D721Med (cell line): ENCODE data around the gene FBXO42.
A peak's percentile ranks its signal among the peaks of the same experiment; 100 is the strongest.

ENCODE experiments used
- DNase-seq: peaks from one replicate; pipeline ENCODE4 v3.0.0; 2011; ENCODE audit warnings: low spot score; ENCODE audit not compliant: insufficient read length
- FAIRE-seq: peaks from 2 replicates; lab custom pipeline; 2011; peaks lifted over from hg19 to GRCh38; lab: Jason Lieb, UNC
- TF ChIP-seq, protein P1 (sequence below): IDR thresholded peaks from 2 replicates; pipeline ENCODE4 v1.5.1; 2012; ENCODE audit warnings: mild to moderate bottlenecking, control low read depth; ENCODE audit not compliant: insufficient read depth; ENCODE audit errors: missing control alignments

Gene FBXO42

DNA sequence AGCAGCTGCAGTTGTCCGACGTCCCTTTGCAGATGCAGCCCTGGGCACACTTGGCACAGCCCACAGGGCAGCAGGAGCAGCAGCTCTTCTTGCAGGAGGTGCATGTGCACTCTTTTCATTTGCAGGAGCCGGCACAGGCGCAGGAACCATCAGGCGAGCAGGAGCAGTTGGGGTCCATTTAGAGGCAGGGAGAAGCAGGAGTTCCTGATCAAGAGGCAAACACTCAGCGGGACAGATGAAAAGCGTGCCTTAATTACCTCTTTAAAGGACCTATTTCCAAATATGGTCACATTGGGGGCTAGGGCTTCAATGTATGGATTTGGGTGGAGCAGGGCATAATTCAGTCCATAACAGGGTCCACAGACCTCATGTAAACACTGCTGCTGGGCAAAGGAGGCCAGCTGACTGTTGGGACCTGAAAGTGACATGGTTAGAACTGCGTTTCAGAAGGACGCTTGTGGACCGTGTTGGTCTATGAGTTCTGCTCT, 111.0 kb downstream of the FBXO42 start:
- DNase-seq (no peak), FAIRE-seq (no peak)
- TF ChIP-seq, protein P1, sequence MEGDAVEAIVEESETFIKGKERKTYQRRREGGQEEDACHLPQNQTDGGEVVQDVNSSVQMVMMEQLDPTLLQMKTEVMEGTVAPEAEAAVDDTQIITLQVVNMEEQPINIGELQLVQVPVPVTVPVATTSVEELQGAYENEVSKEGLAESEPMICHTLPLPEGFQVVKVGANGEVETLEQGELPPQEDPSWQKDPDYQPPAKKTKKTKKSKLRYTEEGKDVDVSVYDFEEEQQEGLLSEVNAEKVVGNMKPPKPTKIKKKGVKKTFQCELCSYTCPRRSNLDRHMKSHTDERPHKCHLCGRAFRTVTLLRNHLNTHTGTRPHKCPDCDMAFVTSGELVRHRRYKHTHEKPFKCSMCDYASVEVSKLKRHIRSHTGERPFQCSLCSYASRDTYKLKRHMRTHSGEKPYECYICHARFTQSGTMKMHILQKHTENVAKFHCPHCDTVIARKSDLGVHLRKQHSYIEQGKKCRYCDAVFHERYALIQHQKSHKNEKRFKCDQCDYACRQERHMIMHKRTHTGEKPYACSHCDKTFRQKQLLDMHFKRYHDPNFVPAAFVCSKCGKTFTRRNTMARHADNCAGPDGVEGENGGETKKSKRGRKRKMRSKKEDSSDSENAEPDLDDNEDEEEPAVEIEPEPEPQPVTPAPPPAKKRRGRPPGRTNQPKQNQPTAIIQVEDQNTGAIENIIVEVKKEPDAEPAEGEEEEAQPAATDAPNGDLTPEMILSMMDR, result no peak

DNA sequence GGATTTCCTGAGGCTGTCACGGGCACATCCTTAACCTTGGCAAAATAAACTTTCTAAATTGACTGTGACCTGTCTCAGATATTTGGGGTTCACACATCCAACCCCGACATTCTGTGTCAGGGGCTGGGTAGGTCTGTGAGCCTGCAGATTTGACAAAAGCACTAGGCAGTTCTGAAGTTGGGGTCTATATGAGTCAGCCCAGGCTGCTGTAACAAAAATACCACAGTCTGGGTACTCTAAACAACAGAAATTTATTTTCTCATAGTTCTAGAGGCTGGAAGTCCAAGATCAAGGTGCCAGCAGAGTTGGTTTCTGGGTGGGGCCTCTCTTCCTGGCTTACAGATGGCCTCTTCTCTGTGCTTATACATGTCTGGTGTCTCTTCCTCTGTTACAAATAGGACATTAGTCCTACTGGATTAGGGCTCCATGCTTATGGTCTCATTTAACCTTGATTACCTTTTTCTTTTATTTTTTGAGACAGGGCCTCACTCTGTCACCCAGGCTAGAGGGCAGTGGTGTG, 112.2 kb downstream of the FBXO42 start:
- TF ChIP-seq, protein P1, result no peak
- FAIRE-seq, result no peak

DNA sequence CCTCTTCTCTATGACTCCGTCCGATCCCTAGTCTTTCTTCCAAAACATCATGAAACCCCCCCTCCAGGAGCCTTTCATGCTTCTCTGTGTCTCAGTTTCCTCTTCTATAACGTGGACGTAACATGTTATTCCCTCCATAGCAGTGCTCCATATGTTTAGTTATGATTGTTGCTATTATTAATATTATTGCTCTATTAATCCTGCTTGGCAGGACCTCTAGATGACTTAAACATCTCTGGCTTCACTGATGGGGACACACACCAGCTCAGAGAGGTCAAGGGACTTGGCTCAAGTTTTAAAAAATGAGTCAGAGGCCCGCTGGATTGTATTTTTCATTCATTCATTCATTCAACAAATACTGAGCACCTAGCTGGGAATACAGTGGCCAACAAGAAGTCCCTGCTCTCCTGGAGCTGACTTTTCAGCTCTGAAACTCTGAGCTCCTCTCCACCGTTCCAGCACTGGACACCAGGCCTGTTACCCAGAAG, 114.9 kb downstream of the FBXO42 start:
- DNase-seq, result no peak
- TF ChIP-seq, protein P1, result no peak
- FAIRE-seq, result no peak

More for the DNA sequence above, 112.2 kb downstream of the FBXO42 start:
- no peak for DNase-seq

DNA sequence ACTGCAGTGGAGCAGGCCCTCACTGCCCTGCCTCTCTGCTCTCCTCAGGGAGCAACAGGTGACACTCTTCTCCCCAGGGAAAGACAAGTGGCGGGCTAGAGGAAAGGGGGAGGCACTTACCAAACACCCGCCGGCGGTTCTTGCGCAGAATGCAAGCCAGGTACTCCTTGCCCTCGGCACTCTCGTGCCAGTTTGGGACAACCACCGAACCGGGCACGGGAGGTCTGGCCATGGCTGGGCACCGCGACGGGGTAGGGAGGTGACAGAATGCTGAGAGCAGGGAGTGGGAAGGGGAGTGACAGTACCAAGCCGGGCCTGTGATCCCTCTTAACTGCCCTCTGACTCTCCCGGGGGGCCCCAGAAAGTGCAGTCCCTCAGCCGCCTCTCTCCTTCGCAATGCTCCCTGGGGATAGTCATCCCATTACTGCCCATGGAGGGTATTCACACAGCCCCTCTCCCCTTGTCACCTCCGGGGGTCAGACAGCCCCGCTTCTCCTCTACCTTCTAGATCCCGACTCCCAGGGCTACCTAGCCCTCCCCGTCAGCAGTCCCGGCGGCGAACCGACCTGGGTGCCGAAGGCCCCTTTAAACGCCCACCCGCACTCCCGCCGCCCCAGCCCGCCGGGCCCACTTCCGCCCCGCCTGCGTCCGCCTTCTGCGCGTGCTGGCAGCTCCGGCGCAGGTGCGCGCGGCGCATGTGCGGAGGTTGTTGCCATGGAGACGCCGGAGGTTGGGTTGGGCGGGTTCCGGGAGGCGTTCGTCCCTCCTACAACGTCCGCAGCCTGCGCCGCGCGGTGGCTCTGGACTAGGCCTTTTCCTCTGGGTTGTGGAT, 115.6 kb downstream of the FBXO42 start, which contains the start of gene CPLANE2:
CPLANE2 (minus strand) TSS at position 673 of the 832 bp plus-strand sequence; CDS start at position 232, 441 bp downstream.
- DNase-seq, result peak; percentile 60
- TF ChIP-seq, protein P1, result no peak
- no peak for FAIRE-seq

DNA sequence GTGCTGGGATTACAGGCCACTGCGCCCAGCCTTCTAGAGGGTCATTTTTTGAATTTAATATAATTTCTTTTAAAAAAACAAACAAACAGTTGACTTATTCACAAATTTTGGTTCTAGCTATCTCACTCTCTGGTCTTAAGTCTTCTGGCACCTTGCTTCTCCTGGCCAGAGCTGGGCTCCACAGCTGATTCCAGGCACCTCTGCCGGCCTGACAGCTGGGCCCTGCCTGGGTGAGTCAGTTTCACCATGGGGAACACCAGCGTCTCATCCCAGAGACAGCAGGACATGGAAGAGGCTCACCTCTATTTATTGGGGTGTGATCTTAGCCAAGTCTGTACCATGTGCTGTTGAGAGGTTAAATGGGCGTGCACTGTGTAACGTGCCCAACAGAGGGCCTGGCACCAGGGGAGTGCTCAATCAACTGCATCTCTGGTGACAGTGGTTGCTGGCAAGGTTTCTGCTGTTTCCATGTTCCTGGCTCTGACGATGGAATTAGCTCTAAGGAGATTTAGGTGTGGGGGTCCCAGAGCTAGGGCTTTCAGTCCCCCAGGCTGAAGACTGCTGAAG, 116.3 kb downstream of the FBXO42 start:
- no peak for FAIRE-seq
- no peak for DNase-seq
- TF ChIP-seq, protein P1, result peak; percentile 13

DNA sequence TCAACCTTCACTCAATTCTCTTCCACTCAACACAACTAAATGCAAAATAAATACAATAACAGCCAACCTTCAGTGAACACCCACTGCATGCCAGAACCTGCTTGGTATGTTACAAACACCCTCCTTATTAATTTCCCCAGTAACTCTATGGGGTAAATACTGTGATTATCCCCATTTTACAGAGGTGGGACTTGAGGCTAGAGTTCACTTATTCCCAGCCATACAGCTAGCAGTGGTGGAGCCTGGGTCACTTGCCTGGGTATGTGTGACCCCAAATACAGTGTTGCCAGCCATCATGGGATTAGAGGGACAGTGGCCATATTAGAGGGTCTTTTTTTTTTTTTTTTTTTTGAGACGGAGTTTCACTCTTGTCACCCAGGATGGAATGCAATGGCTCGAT, 116.9 kb downstream of the FBXO42 start:
- FAIRE-seq (no peak), DNase-seq (no peak)
- TF ChIP-seq, protein P1, result no peak

DNA sequence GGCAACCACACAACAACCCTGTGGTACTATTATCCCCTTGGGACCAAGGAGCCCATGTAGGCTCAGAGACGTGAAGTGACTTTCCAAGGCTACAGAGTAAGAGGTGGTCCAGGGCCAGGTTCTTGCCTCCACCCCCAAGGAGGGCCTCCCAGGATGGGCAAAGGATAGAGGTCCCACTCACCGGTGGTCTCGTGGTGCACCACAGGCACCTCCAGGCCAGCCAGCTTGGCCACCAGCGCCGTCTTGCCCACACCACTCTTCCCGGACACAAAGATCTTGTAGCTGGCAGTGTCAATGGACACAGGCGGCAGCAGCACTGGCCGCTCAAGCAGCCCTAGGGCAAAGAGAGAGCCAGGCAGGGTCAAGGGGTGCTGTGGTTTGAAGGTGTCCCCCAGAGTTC, 118.8 kb downstream of the FBXO42 start:
- DNase-seq (no peak), FAIRE-seq (no peak)
- TF ChIP-seq, protein P1, result no peak
